ENCODE measurements around the gene CCDC112.

DNA sequence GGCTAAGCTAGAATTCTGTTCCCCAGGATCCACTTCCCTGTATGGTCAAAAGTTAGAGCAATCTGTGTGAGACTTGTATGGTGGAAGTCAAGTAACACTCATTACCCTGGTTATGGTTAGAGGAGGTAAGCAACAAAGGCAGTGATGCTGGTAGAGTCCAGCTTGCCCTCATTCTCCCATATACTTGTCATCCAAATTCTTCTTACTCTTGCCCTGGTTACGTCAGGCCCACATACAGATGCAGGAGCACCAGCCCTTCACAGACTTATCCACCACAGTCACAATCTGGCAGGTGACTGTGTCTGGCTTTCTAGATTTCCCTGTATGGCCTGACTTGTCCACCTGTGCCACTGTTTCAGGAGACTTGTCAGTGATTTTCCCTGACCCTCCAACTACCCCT is 69.2 kb downstream of the CCDC112 start:
- TF ChIP-seq REL (CRISPR knock-in tag; conservative IDR thresholded peaks at IDR 0.05) = no peak
- no peak for TF ChIP-seq HMG20A (CRISPR knock-in tag; IDR thresholded peaks at IDR 0.05; ENCODE audit: borderline replicate concordance)
- TF ChIP-seq, protein P1, sequence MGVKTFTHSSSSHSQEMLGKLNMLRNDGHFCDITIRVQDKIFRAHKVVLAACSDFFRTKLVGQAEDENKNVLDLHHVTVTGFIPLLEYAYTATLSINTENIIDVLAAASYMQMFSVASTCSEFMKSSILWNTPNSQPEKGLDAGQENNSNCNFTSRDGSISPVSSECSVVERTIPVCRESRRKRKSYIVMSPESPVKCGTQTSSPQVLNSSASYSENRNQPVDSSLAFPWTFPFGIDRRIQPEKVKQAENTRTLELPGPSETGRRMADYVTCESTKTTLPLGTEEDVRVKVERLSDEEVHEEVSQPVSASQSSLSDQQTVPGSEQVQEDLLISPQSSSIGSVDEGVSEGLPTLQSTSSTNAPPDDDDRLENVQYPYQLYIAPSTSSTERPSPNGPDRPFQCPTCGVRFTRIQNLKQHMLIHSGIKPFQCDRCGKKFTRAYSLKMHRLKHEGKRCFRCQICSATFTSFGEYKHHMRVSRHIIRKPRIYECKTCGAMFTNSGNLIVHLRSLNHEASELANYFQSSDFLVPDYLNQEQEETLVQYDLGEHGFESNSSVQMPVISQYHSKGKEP (CRISPR knock-in tag; IDR thresholded peaks at IDR 0.05) = no peak
- no peak for TF ChIP-seq MAZ (IDR thresholded peaks at IDR 0.05; ENCODE audit: borderline replicate concordance, low read depth, low read length)
- no peak for TF ChIP-seq MAZ (CRISPR knock-in tag; IDR thresholded peaks at IDR 0.05; ENCODE audit: low read depth)
- TF ChIP-seq POLR2A (IDR thresholded peaks at IDR 0.05; ENCODE audit: insufficient read depth in 1 of 2, low read depth in 2 of 2, low read length in 2 of 2) = no peak
- TF ChIP-seq, protein P2, sequence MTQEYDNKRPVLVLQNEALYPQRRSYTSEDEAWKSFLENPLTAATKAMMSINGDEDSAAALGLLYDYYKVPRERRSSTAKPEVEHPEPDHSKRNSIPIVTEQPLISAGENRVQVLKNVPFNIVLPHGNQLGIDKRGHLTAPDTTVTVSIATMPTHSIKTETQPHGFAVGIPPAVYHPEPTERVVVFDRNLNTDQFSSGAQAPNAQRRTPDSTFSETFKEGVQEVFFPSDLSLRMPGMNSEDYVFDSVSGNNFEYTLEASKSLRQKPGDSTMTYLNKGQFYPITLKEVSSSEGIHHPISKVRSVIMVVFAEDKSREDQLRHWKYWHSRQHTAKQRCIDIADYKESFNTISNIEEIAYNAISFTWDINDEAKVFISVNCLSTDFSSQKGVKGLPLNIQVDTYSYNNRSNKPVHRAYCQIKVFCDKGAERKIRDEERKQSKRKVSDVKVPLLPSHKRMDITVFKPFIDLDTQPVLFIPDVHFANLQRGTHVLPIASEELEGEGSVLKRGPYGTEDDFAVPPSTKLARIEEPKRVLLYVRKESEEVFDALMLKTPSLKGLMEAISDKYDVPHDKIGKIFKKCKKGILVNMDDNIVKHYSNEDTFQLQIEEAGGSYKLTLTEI (CRISPR knock-in tag; conservative IDR thresholded peaks at IDR 0.05) = no peak
- no peak for TF ChIP-seq U2AF1 (optimal IDR thresholded peaks at IDR 0.05; ENCODE audit: low read depth, low read length)
- no peak for TF ChIP-seq ETV6 (CRISPR knock-in tag; conservative IDR thresholded peaks at IDR 0.05)
